ENCODE data around the gene DCST2.
"Not testable (repeated sequence)": the region's sequence is repeated elsewhere in the genome, so short reads cannot be mapped to it uniquely, and the experiment has no call there.

The DCST2 gene

GRCh38 chr1:154995301-154995983 lies 38.1 kb downstream of the DCST2 start:
- peak; percentile 37 for DNase-seq

- DNase-seq: no peak
These were observed 39.0 kb downstream of the DCST2 start for GRCh38 chr1:154994591-154994990.

- no peak for DNase-seq
These were observed 39.4 kb downstream of the DCST2 start for GRCh38 chr1:154994269-154994587.

GRCh38 chr1:154993572-154994268 lies 39.9 kb downstream of the DCST2 start, which contains the start of gene LENEP:
LENEP (plus strand) TSS chr1:154993586; CDS start chr1:154993608, 22 bp downstream.
- DNase-seq: no peak

DNA sequence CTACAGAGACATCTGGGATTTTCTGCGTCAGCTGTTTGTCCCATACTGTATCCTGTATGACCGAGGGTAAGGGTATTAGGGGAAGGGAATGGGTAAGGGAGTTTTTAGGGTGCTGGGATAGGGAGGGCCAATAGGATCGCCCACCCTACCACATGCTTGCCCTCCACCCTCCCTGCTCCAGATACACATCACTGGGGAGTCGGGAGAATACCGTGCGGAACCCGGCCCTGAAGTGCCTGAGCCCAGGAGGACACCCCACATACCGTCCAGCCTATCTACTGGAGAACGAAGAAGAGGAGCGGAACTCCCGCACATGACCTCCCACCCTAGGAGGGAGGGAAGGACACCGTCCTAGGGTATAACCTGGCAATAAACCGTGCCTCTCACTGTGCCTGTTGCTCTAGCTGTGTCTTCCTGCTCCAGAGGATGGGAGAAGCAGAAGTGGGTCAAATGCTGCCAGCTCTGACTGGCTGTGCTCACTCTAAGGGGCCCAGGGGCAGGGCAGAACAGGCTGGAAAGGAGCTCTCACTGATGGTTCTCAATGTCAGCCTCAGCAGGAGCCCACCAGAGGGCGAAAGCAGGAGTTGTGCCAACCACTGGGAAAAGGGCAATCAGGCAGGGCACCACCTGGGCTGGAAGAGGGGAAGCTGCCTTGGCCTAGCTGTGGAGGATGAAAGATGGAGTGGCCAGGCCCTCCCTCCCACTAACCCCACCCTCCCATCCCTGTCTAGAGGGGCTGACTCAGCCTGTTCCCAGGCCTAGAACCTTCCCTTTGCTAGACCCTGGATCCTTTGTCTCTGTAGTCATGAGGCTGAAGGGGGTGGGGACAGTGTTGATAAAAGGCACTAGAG lies 40.6 kb downstream of the DCST2 start:
- DNase-seq: peak; percentile 34

- DNase-seq: no peak
These were observed 43.3 kb downstream of the DCST2 start for GRCh38 chr1:154990276-154990675.

GRCh38 chr1:154989195-154989860 lies 44.3 kb downstream of the DCST2 start:
- DNase-seq: no peak

DNA sequence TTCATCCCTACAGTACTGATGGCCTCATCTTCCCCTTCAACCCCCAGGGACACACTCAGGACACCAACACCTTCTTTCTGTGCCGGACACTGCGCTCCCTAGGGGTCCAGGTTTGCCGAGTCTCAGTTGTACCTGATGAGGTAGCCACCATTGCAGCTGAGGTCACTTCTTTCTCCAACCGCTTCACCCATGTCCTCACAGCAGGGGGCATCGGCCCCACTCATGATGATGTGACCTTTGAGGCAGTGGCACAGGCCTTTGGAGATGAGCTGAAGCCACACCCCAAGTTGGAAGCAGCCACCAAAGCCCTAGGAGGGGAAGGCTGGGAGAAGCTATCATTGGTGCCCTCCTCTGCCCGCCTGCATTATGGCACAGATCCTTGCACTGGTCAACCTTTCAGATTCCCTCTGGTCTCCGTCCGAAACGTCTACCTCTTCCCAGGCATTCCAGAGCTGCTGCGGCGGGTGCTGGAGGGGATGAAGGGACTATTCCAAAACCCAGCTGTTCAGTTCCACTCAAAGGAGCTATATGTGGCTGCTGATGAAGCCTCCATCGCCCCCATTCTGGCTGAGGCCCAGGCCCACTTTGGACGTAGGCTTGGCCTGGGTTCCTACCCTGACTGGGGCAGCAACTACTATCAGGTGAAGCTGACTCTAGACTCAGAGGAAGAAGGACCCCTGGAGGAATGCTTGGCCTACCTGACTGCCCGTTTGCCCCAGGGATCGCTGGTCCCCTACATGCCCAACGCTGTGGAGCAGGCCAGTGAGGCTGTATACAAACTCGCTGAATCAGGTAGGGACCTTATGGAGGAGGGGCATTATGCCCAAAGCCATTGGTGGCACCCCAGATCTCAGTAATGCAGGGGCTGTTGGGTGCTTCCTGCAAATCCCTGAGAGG lies 45.3 kb downstream of the DCST2 start:
- DNase-seq: no peak

DNA sequence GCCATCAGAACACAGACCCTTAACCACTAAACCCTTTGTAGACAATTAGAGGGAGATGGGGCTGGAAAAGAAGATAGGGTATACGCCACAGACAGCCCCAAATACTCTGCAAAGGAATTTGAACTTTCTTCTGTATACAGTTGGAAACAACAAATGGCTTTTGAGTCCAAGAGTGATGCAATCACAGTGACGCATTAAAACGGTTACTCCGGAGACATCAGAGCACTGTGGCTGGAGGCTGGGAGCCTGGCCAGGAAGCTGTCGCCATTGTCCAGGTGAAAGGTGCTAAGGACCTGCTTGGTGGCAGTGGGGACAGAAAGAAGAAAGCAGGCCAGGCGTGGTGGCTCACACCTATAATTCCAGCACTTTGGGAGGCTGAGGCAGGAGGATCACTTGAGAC lies 46.3 kb downstream of the DCST2 start:
- no peak for DNase-seq

DNA sequence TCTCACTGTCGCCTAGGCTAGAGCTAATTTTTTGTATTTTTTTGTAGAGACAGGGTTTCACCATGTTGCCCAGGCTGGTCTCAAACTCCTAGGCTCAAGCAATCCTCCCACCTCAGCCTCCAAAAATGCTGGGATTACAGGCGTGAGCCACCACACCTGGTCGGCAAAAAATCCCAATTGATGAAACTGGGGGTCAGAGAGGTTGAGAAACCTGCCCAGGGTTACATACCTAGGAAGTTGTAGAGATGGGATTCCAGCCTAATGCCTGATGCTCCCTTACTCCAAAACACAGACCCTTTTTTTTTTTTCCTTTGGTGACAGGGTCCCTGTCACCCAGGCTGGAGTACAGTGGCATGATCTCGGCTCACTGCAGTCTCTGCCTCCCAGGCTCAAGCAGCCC lies 46.8 kb downstream of the DCST2 start:
- not testable (repeated sequence) for DNase-seq

DNA sequence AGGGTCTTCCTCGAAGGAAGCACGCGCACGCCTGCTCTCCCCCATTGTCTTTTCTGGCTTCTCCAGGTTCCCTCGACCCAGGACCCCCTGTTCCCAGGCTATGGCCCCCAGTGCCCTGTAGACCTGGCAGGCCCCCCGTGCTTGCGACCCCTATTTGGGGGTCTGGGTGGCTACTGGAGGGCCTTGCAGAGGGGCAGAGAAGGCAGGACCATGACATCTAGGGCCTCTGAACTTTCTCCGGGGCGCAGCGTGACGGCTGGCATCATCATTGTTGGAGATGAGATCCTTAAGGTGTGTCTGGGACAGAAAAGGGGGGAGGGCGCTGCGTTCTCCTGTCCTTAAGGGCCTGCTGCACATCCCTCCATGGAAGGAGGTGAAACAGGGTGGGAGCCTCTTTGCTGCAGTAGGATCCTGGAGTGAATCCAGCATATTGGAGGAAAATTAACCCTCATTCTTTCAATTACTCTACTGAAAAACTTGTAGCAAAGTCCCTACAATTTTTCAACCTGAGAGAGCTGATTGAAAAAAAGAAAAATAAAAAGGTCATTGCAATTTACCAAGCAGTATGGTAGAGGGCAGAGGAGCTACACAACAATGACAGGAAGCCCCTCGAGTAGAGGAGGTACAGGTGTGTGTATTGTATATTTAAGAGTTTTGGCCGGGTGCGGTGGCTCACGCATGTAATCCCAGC lies 49.7 kb downstream of the DCST2 start:
- DNase-seq: no peak

DNA sequence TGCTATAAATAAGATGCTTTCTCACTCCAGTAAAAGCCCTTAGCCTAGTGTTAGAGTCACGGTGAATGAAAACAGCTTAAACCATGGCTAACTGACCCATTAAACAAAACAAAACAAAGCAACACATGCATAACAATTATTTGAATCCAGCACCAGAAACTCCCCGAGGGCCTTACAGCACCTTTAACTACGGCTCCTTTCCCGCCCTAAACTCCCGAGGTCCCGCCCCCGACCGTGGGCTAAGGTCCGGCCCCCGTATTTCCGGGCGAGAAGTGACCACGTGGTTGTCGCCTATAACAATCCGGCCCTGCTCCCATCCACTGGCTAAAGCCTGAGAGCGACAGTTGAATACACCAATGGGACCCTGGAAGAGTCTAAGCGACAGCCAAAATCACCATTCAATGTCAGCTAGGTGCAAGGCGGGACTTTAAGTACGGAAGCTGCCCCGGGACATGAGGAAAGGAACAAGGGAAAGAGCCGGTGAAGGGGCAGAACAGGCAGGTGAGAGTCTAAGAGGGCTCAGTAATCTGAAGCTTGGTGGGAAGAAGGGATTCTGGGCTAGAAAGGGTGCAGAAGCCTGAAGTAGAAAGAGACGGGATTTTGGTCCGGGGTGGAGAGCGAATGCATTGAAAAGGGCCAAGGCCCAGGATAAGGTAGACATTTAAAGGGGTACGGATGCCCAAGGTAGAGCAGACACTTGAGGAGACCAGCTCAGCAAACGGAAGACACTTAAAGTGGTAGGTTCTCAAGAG lies 50.5 kb downstream of the DCST2 start, which contains the start of gene FLAD1:
Gene FLAD1, plus strand, starts transcription at position 448 of the 752 bp plus-strand sequence. CDS start 351 bp downstream, outside the sequence.
- DNase-seq: peak; percentile 100

GRCh38 chr1:154982341-154982740 lies 51.2 kb downstream of the DCST2 start:
- DNase-seq: peak; percentile 65

- no peak for DNase-seq
These were observed 55.2 kb downstream of the DCST2 start for GRCh38 chr1:154978360-154978759.

DNA sequence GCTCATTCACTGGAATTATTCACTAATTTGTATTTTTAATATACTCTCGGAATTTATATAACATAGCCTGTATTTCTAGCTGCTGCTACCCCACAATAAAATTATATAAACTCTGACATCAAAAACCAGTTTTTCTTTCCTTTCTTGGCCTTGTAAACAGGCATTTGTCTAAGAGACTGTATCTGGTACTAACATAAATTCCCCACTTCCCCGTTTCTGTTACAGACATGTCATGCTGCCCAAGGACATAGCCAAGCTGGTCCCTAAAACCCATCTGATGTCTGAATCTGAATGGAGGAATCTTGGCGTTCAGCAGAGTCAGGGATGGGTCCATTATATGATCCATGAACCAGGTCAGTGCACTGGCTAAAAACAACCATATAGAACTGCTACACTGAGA lies 55.8 kb downstream of the DCST2 start:
- not testable (repeated sequence) for DNase-seq

DNA sequence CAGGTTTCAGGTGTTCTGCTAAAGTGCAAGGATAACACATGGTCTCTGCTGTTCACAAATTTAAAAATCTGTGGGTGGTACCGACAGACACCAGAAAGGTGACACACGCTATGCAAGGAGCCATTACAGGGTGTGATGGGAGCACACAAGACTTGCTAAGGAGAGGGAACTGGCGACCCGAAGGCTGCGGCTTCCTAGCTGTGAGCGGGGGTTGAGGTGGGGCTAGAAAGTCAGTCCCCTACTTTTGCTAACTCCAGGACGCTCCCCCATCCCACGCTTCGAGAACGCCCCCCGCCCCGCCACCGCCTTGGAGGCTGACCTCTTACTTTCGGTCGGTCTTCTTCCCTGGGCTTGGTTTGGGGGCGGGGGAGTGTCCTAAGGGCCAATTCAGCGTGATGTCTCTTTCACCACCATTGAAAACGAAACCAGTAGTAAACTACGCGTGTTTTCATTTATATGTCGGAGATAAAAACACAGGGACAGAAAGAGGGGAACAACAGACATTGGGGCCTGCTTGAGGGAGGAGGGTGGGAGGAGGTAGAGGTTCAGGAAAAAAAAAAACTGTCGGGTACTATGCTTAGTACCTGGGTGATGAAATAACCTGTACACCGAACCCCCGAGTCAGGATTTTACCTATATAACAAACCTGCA lies 58.0 kb downstream of the DCST2 start:
- DNase-seq: no peak

GRCh38 chr1:154974808-154975408 lies 58.7 kb downstream of the DCST2 start:
- DNase-seq: peak; percentile 100

GRCh38 chr1:154974102-154974807 lies 59.3 kb downstream of the DCST2 start, which contains the start of gene CKS1B:
CKS1B (plus strand) TSS chr1:154974681; CDS start chr1:154974746, 65 bp downstream.
- peak; percentile 100 for DNase-seq

Data from SHP77 treated with DMSO at 0.1 percent for 48 hours (cell line).